ENCODE data around the gene COMP. TPM values are rescaled to one million over a fixed set of nuclear protein-coding genes. Genes with fewer than 3 reads are reported as not detected.

The COMP gene
- polyA plus RNA-seq, 1 of the 3 experiments (the other 2 are of a cell fraction), result 0.26 TPM

GRCh38 chr19:18792661-18793060, 1.6 kb upstream of the COMP start:
- no peaks in the 10 kb centered on the region for H3K79me2 ChIP-seq (ENCODE audit: insufficient read depth)
- no peak overlapping the region for H2AFZ ChIP-seq (ENCODE audit: low read depth)
- no peak for TF ChIP-seq MEF2A (IDR thresholded peaks at IDR 0.05; ENCODE audit: borderline replicate concordance, low read depth)
- no peak for TF ChIP-seq FOXM1 (IDR thresholded peaks at IDR 0.05; ENCODE audit: low read depth)
- no peak for TF ChIP-seq TAF1 (IDR thresholded peaks at IDR 0.05; ENCODE audit: borderline replicate concordance, low read depth, low read length)
- no peak for TF ChIP-seq NRF1 (IDR thresholded peaks at IDR 0.05; ENCODE audit: low read depth, low read length)
- no peak for TF ChIP-seq JUND (IDR thresholded peaks at IDR 0.05)
- TF ChIP-seq, protein P1, sequence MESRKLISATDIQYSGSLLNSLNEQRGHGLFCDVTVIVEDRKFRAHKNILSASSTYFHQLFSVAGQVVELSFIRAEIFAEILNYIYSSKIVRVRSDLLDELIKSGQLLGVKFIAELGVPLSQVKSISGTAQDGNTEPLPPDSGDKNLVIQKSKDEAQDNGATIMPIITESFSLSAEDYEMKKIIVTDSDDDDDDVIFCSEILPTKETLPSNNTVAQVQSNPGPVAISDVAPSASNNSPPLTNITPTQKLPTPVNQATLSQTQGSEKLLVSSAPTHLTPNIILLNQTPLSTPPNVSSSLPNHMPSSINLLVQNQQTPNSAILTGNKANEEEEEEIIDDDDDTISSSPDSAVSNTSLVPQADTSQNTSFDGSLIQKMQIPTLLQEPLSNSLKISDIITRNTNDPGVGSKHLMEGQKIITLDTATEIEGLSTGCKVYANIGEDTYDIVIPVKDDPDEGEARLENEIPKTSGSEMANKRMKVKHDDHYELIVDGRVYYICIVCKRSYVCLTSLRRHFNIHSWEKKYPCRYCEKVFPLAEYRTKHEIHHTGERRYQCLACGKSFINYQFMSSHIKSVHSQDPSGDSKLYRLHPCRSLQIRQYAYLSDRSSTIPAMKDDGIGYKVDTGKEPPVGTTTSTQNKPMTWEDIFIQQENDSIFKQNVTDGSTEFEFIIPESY (IDR thresholded peaks at IDR 0.05; ENCODE audit: borderline replicate concordance, low read depth), result no peak
- TF ChIP-seq EP300 (IDR thresholded peaks at IDR 0.05; ENCODE audit: borderline replicate concordance in 1 of 2, low read depth in 1 of 2, low read length in 1 of 2), result no peak
- TF ChIP-seq POLR2AphosphoS5 (IDR thresholded peaks at IDR 0.05; ENCODE audit: low read depth, low read length), result no peak
- TF ChIP-seq FOXJ3 (CRISPR knock-in tag; IDR thresholded peaks at IDR 0.05), result no peak
- TF ChIP-seq, protein P2, sequence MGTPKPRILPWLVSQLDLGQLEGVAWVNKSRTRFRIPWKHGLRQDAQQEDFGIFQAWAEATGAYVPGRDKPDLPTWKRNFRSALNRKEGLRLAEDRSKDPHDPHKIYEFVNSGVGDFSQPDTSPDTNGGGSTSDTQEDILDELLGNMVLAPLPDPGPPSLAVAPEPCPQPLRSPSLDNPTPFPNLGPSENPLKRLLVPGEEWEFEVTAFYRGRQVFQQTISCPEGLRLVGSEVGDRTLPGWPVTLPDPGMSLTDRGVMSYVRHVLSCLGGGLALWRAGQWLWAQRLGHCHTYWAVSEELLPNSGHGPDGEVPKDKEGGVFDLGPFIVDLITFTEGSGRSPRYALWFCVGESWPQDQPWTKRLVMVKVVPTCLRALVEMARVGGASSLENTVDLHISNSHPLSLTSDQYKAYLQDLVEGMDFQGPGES (IDR thresholded peaks at IDR 0.05; ENCODE audit: low read depth, low read length), result no peak
- TF ChIP-seq RCOR1 (IDR thresholded peaks at IDR 0.05; ENCODE audit: low read length), result no peak
- TF ChIP-seq, protein P3, sequence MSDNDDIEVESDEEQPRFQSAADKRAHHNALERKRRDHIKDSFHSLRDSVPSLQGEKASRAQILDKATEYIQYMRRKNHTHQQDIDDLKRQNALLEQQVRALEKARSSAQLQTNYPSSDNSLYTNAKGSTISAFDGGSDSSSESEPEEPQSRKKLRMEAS (IDR thresholded peaks at IDR 0.05; ENCODE audit: low read depth), result no peak
- TF ChIP-seq TCF12 (IDR thresholded peaks at IDR 0.05), result no peak
- TF ChIP-seq SMC3 (IDR thresholded peaks at IDR 0.05; ENCODE audit: low read depth, low read length), result no peak
- TF ChIP-seq, protein P4, sequence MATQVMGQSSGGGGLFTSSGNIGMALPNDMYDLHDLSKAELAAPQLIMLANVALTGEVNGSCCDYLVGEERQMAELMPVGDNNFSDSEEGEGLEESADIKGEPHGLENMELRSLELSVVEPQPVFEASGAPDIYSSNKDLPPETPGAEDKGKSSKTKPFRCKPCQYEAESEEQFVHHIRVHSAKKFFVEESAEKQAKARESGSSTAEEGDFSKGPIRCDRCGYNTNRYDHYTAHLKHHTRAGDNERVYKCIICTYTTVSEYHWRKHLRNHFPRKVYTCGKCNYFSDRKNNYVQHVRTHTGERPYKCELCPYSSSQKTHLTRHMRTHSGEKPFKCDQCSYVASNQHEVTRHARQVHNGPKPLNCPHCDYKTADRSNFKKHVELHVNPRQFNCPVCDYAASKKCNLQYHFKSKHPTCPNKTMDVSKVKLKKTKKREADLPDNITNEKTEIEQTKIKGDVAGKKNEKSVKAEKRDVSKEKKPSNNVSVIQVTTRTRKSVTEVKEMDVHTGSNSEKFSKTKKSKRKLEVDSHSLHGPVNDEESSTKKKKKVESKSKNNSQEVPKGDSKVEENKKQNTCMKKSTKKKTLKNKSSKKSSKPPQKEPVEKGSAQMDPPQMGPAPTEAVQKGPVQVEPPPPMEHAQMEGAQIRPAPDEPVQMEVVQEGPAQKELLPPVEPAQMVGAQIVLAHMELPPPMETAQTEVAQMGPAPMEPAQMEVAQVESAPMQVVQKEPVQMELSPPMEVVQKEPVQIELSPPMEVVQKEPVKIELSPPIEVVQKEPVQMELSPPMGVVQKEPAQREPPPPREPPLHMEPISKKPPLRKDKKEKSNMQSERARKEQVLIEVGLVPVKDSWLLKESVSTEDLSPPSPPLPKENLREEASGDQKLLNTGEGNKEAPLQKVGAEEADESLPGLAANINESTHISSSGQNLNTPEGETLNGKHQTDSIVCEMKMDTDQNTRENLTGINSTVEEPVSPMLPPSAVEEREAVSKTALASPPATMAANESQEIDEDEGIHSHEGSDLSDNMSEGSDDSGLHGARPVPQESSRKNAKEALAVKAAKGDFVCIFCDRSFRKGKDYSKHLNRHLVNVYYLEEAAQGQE (IDR thresholded peaks at IDR 0.05; ENCODE audit: low read depth, low read length), result no peak
- TF ChIP-seq NFIC (IDR thresholded peaks at IDR 0.05; ENCODE audit: borderline replicate concordance), result no peak
- TF ChIP-seq USF1 (IDR thresholded peaks at IDR 0.05; ENCODE audit: borderline replicate concordance, low read depth), result no peak
- TF ChIP-seq, protein P5, sequence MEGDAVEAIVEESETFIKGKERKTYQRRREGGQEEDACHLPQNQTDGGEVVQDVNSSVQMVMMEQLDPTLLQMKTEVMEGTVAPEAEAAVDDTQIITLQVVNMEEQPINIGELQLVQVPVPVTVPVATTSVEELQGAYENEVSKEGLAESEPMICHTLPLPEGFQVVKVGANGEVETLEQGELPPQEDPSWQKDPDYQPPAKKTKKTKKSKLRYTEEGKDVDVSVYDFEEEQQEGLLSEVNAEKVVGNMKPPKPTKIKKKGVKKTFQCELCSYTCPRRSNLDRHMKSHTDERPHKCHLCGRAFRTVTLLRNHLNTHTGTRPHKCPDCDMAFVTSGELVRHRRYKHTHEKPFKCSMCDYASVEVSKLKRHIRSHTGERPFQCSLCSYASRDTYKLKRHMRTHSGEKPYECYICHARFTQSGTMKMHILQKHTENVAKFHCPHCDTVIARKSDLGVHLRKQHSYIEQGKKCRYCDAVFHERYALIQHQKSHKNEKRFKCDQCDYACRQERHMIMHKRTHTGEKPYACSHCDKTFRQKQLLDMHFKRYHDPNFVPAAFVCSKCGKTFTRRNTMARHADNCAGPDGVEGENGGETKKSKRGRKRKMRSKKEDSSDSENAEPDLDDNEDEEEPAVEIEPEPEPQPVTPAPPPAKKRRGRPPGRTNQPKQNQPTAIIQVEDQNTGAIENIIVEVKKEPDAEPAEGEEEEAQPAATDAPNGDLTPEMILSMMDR (IDR thresholded peaks at IDR 0.05), result no peak
- no peak for TF ChIP-seq PBX3 (IDR thresholded peaks at IDR 0.05)
- TF ChIP-seq GATA2 (CRISPR knock-in tag; IDR thresholded peaks at IDR 0.05), result no peak
- no peaks in the 10 kb centered on the region for H3K9me2 ChIP-seq
- CTCF ChIA-PET, result interaction anchor here (1.4 to 1.6 kb wide), 2 partner anchors 54 to 55 kb away, joined by 4 to 5 read pairs; no protein-coding TSS in a partner anchor
- no peak overlapping the region for H3K9ac ChIP-seq
- no peaks in the 10 kb centered on the region for H3K36me3 ChIP-seq (replicated peaks in 1 of 2; ENCODE audit: control insufficient read depth in 1 of 2, insufficient read depth in 2 of 2, low read length in 1 of 2)
- H3K27ac ChIP-seq (ENCODE audit: low read depth in 2 of 2, low read length in 1 of 2), result no peak overlapping the region
- DNase-seq, result no peak
- 50% methylated on average over 3 of the region's 3 CpGs for WGBS (ENCODE audit: low lambda C conversion rate)
- H3K4me1 ChIP-seq (ENCODE audit: control insufficient read depth in 1 of 2, insufficient read depth in 2 of 2, low read depth in 1 of 2, low read length in 1 of 2), result peaks cover 0 to 6% of the 10 kb centered on the region in 2 experiments; a peak in 1 of 4 replicates
- H3F3A ChIP-seq (replicated peaks; ENCODE audit: insufficient read depth), result peaks cover 4% of the 10 kb centered on the region
- no peaks in the 10 kb centered on the region for H3K9me3 ChIP-seq
- no peak overlapping the region for H3K4me3 ChIP-seq (ENCODE audit: low read depth in 2 of 2, low read length in 1 of 2)
- POLR2A ChIA-PET, result no interaction called here
- H4K20me1 ChIP-seq (ENCODE audit: insufficient read depth), result no peaks in the 10 kb centered on the region
- H3K4me2 ChIP-seq, result no peak overlapping the region
- peaks cover 52% of the 10 kb centered on the region for H3K27me3 ChIP-seq (ENCODE audit: insufficient read depth)

Data from SK-N-SH (cell line).